Smooth muscle cell (in vitro differentiated cells): Measurements from ENCODE around the gene RIPK4. TPM values are rescaled to one million over a fixed set of nuclear protein-coding genes. Genes with fewer than 3 reads are reported as not detected.

Source experiments
- DNase-seq: peaks from one replicate; lab custom pipeline; 2025; ENCODE audit not compliant: unreplicated experiment; lab: John Stamatoyannopoulos, UW
- H2AFZ ChIP-seq: fragments of 200-600 bp; sonication (generic); 2 replicates; pipeline ENCODE4 v1.6.0; 2016; ENCODE audit warnings: antibody characterized with exemption, low read depth, mild to moderate bottlenecking
- H3F3A ChIP-seq: fragments of 200-600 bp; sonication (generic); 2 replicates; pipeline ENCODE4 v1.6.0; 2017; ENCODE audit warnings: antibody characterized with exemption, low read depth
- H3K27ac ChIP-seq: fragments of 200-600 bp; sonication (generic); 2 replicates; pipeline ENCODE4 v1.5.1; 2016; ENCODE audit warnings: low read depth, mild to moderate bottlenecking
- H3K27me3 ChIP-seq: fragments of 200-600 bp; sonication (generic); 2 replicates; pipeline ENCODE4 v1.6.1; 2016; ENCODE audit warnings: low read depth, mild to moderate bottlenecking
- H3K36me3 ChIP-seq: fragments of 200-600 bp; sonication (generic); 2 replicates; pipeline ENCODE4 v1.5.1; 2016; ENCODE audit warnings: low read depth
- H3K4me1 ChIP-seq: fragments of 200-600 bp; sonication (generic); 2 replicates; pipeline ENCODE4 v1.5.1; 2016; ENCODE audit warnings: low read depth
- H3K4me2 ChIP-seq: fragments of 200-600 bp; sonication (generic); 2 replicates; pipeline ENCODE4 v1.6.0; 2016; ENCODE audit warnings: mild to moderate bottlenecking
- H3K4me3 ChIP-seq: fragments of 200-600 bp; sonication (generic); 2 replicates; pipeline ENCODE4 v1.5.1; 2016; ENCODE audit warnings: mild to moderate bottlenecking
- H3K79me2 ChIP-seq: fragments of 200-600 bp; sonication (generic); 2 replicates; pipeline ENCODE4 v1.6.0; 2016; ENCODE audit warnings: low read depth, mild to moderate bottlenecking
- H3K9ac ChIP-seq: fragments of 200-600 bp; sonication (generic); 2 replicates; pipeline ENCODE4 v1.6.0; 2016; ENCODE audit warnings: low read depth
- H3K9me3 ChIP-seq: fragments of 200-600 bp; sonication (generic); replicated peaks from 2 replicates; pipeline ENCODE4 v1.5.1; 2016; ENCODE audit warnings: low read depth
- H4K20me1 ChIP-seq: fragments of 200-600 bp; sonication (generic); 2 replicates; pipeline ENCODE4 v1.6.0; 2016; ENCODE audit warnings: low read depth
- CTCF ChIP-seq: fragments of 200-600 bp; sonication (generic); IDR thresholded peaks from 2 replicates; pipeline ENCODE4 v1.5.1; 2017; ENCODE audit warnings: borderline replicate concordance, mild to moderate bottlenecking, antibody characterized with exemption; ENCODE audit not compliant: insufficient read depth, poor library complexity, severe bottlenecking
- WGBS: methylation state at CpG from one replicate; pipeline ENCODE4 v1.1.7; 2016; ENCODE audit warnings: low lambda C conversion rate; 5-methylcytosine and 5-hydroxymethylcytosine counted together
- polyA plus RNA-seq: library from polyadenylated mRNA; unstranded; fragments of >200 nt; fragmentation: Nextera tagmentation; extraction: Ambion mirVana; gene quantifications from 2 replicates; pipeline ENCODE4 v1.2.1, GENCODE V29; 2016
- total RNA-seq: library from RNA; depleted of rRNA; stranded (reverse); fragments of >200 nt; gene quantifications from 2 replicates; pipeline ENCODE4 v1.2.3, GENCODE V29; 2014

Gene RIPK4
- total and polyA plus RNA-seq, 2 experiments from 2014 or later: 1.1 to 3.7 TPM

DNA sequence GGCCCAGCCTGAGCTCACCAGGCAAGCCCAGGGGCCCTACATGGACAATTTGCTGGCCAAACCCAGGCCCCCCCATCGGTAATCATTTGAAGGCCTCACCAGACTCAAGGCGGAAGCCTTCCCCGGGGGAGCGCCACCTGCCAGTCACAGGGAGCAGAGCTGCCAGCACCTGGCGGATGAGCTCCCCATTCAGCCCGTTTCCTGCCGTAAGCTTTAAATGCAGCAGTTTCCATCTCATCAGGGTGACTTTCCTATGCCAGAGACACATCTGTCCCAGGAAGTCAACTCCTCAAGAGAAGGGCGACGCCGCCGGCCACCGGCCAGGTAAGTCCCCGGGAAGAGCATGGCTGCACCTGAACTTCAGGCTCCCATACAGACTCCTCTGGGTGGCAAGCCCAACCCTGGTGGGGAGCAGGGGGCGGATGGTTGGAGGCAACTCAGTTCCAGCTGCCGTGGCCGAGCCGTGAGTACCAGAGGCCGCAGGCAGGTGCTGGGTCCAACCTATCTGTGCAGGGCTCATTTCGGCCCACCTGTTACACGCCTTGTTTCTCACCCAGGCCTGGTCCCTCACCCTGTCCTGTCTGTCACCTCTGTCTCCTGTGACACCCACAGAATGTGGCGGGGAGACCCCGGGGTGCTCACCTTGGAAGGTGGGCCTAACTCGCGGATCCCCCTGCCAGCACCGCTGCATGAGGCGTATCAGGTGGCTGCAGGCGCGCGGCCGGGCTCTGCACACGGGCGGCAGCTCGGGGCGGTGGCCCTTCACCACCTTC, 20.7 kb downstream of the RIPK4 start:
- Histone ChIP-seq H3K9me3 (no peaks in the 10 kb centered on the region), H3F3A (peaks cover 3% of the 10 kb centered on the region), H3K36me3 (no peaks in the 10 kb centered on the region), H4K20me1 (peaks cover 3% of the 10 kb centered on the region), H3K27ac (no peak overlapping the region), H3K4me1 (peaks cover 21% of the 10 kb centered on the region), H3K27me3 (no peaks in the 10 kb centered on the region), H3K79me2 (no peaks in the 10 kb centered on the region), H3K9ac (no peak overlapping the region), H2AFZ (no peak overlapping the region), H3K4me2 (no peak overlapping the region), H3K4me3 (no peak overlapping the region)
- no peak for DNase-seq
- WGBS: 92% methylated on average over 30 of the region's 34 CpGs
- no peak for TF ChIP-seq CTCF

DNA sequence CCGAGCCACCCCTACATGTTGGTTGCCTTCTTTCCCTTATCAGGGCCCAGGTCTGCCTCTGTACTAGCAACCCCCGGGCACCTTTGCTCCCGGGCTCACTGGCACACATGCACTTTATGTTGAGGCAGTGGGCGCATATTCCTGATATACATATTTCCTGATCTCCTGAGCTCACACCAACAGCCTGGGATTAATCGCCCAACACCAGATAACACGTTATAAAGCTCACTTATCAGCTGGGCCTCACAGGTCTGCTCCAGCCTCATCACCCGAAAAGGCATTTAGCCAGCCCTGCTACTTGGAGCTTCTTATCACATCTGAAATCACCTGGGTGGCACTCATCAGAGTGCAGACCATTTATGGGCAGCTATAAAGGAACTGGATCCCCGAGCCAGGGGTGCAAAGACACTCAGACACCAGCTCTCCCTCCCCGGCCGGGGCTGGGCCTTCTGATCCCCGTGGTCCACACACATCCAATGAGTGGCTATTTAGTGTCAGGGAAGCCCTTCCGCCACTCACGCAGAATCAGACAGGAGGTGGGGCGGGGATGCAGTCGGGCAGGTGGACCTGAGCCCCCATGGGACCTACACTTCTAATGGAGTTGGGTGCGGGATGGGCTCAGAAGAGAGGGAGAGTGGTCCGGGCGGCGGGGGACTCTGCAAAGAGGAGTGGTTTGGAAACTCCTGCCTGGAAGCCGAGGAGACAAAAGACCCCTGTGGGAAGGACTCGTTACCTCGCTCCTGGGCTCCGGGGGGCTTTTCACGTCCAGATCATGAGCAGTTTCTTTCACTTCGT, 21.6 kb downstream of the RIPK4 start:
- WGBS: 90% methylated on average over 25 of the region's 25 CpGs
- Histone ChIP-seq H3K27ac (no peak overlapping the region), H3K4me3 (no peak overlapping the region), H3K9me3 (no peaks in the 10 kb centered on the region), H3K4me1 (peaks cover 11% of the 10 kb centered on the region), H3K79me2 (no peaks in the 10 kb centered on the region), H3K4me2 (no peak overlapping the region), H3K36me3 (no peaks in the 10 kb centered on the region), H4K20me1 (no peaks in the 10 kb centered on the region), H3K27me3 (no peaks in the 10 kb centered on the region), H2AFZ (no peak overlapping the region), H3F3A (no peaks in the 10 kb centered on the region), H3K9ac (no peak overlapping the region)
- no peak for TF ChIP-seq CTCF
- DNase-seq: no peak

DNA sequence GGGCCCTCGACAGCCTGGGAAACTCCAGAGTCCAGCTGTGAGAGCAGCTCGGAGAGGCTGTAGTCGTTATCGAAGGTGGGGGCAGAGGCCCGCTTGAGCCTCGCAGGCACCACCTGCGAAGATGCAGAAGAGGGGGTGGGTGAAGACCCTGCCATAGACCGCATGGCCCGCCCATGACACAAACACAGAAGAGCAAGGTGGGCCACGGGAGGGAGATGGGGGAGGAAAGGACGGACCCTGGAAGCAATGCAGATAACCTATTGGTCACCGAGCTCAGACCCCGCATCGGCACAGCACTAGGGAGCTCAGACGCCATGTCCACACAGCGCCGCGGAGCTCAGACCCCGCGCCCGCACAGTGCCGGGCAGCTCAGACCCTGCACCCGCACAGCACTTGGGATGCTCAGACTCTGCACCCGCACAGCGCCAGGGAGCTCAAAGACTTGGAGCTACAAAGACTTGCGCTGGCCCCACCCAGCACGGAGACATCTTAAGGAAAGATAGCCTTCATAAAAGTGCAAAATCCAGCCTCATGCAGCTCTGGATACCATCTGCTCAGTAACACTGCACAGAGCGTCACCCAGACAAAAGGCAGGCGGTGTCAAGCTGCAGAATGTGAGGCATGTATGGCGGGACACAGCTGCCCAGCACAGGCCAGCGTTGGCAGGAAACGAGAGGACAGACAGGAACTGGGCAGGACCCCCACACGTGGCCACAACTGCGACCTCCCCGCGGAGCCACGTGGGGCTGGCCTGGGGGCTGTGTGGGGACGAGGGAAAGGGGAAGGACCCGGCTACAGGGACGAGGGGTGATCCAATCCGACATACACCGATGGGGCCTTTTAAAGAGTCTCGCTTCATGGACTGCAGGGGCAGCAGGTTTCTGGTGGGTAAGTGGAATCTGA, 22.6 kb downstream of the RIPK4 start:
- Histone ChIP-seq H3K4me3 (no peak overlapping the region), H2AFZ (no peak overlapping the region), H3K27me3 (no peaks in the 10 kb centered on the region), H3F3A (no peaks in the 10 kb centered on the region), H3K9me3 (no peaks in the 10 kb centered on the region), H3K79me2 (no peaks in the 10 kb centered on the region), H3K4me1 (peaks cover 2% of the 10 kb centered on the region), H3K27ac (no peak overlapping the region), H4K20me1 (no peaks in the 10 kb centered on the region), H3K36me3 (no peaks in the 10 kb centered on the region), H3K4me2 (no peak overlapping the region), H3K9ac (no peak overlapping the region)
- 77% methylated on average over 39 of the region's 43 CpGs for WGBS
- DNase-seq: no peak
- TF ChIP-seq CTCF: no peak
